ENCODE measurements around the gene PHLDB1.

PHLDB1 gene

DNA sequence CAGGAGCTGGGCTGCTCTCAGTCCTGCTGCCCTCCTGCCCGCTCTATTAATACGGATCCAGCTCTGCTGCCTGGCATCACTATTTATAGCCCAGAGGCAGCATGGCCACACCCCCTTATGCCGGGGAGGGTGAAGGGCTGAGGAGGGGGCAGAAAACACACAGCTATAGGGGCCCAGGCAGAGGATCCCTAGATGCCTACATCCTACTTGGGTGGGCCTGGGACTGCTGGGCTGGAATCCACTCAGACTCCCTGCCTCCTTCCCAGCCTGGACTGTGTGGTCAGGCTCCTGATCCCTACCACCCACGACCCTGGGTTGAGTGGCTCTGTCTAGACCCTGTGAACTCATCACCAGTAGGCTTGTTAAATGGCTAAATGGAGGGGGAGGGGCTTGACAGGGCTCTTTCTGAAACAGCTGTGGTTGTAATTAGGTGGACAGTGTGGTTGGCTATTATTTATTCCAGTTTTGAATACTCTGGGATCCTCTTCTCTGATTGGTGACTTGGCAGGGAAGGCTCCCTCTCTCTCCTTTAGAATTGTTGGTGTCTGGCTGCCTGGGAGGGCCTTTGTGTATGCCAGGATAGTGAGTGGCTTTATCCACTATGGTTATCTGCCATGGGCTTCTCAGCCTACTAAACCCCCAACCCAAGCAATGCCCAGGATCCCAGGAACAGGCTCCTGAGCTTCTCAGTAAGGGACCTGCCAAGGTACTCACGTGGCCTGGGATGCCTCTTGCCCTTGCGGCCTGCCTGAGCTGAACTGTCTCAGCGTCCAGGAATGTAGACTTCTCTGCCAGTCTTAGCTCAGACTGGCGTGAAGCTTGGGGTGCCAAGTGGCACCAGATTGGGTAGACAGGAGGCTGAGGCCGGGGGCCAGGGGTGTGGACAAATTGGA, 15.2 kb downstream of the PHLDB1 start:
- DNase-seq = no peak

DNA sequence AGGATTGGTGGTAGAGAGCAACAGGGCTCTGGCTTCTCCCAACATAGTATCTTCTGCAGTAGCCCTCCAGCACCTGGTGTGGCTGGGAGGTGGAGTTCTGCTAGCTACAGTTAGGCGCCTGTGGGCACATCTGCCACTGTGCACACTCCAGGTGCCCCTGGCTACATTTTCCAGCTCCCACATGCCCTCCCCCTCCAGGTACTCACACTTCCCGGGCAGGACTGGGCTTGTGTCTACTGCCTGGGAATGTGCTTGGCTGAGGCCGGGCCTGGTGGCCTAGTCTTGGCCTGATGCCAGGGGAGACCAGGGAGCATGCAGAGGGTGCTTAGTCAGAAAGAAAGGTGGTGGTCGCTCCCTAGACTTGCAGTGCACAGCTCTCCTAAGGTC, 15.8 kb downstream of the PHLDB1 start:
- DNase-seq = no peak

DNA sequence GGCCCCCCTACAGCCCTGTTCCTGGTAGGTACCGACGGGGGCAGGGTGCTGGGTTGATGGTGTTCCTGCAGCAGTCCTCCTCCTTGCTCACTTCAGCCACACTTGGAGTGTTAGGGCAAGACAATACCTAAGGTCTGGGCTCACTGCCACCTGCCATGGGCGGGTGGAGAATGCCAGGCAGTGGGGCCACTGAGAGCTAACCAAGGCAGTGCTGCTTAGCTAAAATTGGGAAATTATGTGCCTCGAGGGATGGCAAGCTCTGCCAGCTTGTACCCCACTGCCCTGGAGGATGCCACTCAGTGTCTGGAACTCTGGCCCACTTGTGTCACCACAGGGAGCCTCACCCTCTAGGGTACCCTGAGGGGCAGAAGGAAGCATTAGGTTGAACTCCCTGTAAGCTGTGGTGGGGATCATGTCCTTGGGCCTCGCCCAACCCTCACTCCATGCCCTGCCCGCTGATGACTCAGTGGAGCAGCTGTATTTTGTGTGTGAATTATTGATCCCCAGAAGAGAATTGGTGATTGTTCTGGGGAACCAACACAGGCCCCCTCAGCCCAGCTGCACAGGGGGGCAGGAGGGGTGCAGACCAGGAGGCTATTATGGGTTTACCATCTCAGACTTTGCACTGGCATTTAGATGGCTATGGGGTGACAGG, 17.7 kb downstream of the PHLDB1 start:
- DNase-seq = no peak

DNA sequence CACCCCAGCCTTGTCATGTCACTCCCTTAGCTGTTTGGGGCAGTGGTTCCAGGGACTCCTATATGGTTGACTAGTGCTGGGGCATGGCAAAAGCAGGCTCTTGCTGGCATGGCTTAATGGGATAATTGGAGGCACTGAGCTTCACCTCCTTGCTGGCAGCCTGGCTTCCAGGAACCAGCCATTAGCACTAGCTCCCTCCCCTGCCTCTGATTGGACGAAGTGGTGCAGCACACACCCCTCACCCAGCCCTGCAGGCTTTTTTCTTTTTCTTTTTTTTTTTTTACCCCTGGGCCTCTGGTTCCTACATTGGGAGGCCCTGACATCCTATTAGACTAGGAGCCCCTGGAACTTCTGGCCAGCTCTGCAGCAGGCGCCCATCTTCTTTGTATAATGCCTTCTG, 18.6 kb downstream of the PHLDB1 start:
- no peak for DNase-seq

DNA sequence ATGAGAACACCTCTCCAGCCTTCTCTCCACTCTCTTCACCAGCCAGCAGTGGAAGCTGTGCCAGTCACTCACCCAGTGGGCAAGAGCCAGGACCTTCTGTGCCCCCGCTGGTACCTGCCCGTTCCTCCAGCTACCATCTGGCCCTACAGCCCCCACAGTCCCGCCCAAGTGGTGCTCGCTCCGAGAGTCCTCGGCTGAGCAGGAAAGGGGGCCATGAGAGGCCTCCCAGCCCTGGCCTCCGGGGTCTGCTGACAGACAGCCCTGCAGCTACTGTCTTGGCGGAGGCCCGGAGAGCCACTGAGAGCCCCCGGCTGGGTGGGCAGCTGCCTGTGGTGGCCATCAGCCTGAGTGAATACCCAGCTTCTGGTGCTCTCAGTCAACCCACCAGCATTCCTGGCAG, 20.2 kb downstream of the PHLDB1 start:
- DNase-seq = no peak

DNA sequence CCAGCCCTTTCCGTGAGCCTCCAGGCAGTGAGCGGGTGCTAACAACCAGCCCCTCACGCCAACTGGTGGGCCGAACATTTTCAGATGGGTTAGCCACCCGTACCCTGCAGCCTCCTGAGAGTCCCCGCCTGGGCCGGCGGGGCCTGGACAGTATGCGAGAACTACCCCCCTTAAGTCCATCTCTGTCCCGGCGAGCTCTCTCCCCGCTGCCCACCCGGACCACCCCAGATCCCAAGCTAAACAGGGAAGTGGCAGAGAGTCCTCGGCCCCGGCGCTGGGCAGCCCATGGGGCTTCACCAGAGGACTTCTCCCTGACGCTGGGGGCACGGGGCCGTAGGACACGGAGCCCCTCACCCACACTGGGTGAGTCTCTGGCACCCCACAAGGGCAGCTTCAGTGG, 20.6 kb downstream of the PHLDB1 start:
- no peak for DNase-seq

DNA sequence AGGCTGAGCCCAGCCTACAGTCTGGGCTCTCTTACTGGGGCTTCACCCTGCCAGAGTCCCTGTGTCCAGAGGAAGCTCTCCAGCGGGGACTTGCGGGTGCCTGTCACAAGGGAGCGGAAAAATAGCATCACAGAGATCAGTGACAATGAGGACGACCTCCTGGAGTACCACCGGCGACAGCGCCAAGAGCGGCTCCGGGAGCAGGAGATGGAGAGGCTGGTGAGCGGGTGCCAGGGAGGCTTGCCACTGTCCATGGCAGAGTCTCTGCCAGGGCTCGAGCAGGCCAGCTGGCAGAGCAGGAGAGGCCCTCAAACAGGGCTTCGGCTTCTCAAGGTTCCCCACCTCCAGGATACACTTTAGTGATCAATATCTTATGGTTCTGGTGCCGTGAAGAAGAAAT, 21.0 kb downstream of the PHLDB1 start:
- DNase-seq = no peak

DNA sequence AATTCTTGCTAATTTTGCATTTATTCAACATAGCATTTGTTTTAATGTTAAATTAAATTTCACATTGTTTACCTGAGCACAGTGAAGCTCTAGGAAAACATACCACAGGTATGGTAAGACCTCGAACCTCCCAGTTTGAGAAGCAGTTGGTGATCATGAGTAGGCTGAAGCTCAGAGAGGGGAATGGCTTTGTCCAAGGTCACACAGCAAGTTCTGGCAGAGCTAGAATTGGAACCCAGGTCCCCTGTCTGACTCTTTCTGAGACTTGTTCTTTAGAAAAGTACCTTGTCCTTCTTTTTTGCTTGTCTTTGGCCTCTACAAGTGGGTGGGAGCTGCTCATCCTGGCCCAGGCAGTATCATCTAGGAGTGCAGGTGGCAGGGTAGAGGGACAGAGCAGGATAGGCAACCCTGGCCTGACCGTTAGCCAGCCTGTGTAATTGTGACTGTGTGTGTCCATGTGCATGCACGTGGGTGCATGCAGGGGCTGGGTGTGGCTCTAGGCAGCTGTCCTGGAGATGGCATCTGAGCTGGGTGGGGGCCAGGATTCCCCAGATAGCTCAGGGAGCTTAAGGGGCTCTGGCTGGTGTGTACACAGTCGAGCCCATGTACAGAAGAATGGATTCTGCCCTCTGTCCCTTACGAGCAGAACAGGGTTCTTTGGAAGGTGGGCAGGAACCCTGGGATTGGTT, 21.6 kb downstream of the PHLDB1 start:
- no peak for DNase-seq

DNA sequence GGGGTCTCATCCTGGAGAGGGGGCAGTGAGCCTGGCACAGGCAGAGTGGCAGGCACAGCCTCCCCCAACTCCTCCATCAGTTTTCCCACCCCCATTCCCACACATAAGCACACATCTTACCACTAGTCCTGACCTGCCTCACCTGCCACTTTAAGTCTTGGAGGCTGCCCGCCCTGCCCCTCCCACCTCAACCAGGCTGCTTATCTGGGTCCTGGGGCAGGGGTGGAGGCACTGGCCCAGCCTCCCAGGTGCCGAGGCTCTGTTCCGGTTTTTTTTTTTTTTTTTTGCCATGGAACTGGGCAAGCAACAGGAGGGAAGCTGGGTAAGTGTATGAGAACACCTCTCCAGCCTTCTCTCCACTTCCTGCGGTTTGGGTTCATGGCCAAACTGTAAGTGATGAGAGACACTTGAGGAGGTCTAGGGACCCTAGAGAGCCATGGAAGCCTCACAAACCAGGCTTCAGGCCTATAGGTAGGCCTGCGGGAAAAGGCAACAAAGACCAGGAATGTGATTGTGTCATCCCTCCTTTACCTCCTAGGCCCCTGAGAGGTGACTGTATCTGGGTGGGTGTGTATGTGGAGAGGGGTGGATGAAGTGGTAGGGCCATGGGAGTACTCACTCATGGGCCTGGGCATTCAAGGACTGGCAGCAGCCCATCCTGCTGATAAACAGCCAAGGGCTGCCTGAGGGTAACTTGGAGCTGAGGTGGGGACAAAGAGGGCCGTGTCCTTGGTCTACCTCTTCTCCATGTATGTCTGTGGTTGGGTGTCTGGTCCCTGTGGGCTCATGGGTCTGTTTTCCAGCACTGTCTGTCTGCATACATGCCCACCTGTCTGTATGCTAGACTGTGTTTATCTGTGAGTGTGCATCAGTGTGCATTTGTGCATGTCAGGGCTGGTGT, 22.6 kb downstream of the PHLDB1 start:
- DNase-seq = no peak

DNA sequence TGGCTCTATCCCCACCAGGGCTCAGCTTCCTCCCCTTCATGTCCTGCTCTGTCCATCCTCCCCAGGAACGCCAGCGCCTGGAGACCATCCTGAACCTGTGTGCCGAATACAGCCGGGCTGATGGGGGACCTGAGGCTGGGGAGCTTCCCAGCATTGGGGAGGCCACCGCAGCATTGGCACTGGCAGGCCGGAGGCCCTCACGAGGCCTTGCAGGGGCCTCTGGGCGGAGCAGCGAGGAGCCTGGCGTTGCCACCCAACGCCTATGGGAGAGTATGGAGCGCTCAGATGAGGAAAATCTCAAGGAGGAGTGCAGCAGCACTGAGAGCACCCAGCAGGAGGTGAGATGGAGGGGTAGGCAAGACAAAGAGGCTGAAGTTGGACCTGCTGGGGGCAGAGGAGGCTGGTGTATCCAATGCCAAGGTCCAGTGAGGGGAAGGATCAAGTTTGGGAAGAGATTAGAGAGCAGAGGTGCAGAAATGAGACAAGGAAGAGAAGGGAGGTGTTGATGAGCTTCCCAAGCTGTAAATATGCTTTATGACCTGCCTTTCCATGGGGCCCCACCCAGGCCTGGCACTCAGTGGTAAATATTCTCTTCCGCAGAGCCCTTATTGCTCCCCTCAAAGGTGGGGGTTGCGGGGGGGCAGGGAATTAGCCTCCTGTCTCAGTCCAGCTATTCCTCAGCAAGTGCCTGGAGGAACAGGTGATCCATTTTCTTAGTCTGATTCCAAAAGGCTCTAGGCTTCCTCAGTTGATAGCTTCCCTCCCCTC, 23.9 kb downstream of the PHLDB1 start:
- DNase-seq = no peak

DNA sequence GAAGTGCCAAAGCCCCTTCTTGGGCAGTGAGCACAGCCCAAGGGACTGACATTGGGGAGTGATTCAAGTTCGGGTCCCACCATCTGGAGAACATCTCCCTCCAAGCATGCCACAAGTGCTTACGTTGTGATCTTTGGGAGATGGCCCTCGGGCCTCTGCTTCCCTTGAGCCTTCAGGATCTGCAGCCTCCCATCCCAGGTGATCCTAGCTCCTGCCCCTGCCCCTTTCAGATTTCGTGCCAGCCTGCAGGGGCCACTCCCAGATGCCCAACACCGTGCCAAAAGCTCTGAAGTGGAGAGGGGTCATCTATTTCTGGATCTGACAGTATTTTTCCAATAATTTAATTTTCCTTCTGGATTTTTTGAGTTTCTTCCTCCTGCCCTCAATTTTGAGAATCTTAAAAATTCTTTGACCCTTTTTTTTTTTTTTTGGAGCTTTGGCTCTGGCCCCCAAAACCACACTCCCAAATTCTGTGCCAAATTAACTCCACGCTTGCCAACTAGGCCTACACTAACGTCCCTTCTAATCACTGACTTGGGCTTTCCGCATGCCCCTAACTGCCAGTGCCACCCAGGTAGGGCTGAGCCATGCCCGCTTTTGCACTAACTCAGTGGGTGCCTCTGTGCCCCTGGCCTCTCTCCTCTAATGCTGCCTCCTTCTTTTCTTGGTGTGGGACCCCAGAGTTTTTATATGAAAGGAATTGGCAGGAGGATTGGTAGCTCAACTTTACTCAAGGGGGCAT, 25.3 kb downstream of the PHLDB1 start:
- no peak for DNase-seq

DNA sequence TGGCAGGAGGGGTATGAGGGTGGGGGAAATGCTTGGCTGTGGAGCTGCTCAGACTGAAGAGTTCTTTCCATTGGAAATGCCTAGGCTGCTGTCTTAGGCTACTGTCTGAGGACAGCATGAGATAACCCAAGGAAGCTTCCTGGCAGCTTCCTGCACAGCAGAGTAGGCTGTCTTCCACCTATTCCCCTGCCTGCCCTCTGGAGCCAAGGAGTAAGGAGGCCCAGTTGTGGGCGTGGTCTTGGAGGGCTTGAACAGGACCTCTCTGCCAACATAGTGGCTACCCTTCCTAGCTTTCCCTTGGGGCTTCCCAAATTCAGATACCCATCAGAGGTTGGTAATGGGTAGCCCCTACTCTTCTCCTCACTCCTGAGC, 25.9 kb downstream of the PHLDB1 start:
- no peak for DNase-seq

DNA sequence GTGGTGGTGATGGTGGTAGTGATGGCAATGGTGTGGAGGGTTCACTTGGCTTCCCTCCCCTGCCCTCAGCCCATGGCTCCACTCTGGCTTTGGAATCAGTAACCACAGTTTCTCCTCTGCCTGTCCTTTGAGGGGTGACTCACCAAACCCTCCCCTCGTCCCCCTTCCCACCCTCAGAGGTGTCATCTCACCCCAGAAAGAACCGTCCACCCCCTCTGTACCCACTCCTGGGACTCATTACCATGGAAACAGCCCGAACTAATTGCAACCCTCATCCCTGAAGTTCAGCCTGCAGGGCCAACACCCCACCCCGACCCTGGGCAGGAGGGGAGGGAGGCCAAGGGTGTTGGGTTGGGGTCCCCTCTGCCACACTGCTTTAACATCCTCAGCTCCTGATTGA, 26.6 kb downstream of the PHLDB1 start:
- DNase-seq = no peak

DNA sequence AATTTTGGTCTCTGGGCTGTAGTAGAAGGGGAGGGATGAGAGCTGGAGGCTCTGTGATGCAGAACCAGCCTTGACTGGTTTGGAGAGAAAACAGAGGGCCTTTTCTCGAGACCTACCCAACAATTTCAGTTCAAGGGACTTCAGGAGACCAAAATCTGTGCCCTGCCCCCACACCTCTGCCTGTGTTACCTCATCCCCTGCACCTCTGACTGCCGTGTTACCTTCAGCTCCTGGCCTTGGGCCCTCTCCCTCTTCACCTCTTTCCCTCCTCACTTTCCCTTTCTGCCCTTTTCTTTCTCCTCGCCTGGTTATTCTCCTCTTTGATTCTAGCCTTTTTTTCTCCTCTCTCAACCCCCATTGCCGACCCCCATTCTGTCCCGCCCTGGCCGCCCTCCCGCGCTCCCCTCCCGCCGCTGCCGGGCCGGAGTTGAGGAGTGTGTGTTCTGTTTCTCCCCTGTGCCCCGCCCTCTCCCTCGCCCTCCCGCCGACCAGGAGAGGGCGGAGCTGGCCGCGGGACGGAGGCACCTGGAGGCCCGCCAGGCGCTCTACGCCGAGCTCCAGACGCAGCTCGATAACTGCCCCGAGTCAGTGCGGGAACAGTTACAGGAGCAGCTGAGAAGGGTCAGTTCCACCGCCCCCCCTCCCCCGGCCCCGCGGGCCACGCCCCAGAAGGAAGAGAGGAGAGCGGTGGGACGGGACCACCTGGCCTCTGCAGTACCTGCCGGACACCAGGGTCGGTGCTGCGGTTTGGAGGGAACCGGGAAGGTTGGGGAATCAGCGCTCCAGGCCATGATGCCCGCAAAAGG, 27.2 kb downstream of the PHLDB1 start:
- no peak for DNase-seq

DNA sequence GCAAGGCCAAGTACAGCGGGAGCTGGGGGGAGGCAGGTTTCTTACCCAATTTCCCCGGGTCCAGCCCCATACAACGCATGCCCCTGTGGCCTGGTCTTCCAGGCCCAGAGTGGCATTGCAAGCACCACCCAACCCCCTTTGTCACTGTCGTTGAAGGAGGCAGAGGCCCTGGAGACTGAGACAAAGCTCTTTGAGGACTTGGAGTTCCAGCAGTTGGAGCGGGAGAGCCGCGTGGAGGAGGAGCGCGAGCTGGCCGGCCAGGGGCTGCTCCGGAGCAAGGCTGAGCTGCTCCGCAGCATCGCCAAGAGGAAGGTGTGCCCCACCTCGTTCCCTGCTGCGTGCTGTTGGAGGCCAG, 27.8 kb downstream of the PHLDB1 start:
- no peak for DNase-seq

DNA sequence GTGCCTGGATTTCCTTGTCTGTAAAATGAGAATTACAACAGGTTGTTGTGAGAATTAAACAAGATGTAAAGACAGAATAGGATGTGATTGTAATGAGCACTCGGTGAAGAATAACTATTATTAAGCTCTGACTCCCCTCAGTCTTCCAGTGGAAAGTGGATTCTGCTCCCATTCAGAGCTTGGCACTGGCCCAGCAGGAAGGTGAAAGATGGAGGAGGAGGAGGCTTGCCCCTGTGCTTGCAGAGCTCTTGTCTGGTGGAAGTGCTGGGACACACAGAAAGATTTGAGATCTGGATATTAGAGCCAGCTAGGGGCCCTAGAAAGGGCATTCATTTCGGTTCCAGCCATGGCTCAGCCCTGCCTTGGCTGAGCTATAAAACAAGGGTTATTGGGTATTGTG, 28.2 kb downstream of the PHLDB1 start:
- no peak for DNase-seq

DNA sequence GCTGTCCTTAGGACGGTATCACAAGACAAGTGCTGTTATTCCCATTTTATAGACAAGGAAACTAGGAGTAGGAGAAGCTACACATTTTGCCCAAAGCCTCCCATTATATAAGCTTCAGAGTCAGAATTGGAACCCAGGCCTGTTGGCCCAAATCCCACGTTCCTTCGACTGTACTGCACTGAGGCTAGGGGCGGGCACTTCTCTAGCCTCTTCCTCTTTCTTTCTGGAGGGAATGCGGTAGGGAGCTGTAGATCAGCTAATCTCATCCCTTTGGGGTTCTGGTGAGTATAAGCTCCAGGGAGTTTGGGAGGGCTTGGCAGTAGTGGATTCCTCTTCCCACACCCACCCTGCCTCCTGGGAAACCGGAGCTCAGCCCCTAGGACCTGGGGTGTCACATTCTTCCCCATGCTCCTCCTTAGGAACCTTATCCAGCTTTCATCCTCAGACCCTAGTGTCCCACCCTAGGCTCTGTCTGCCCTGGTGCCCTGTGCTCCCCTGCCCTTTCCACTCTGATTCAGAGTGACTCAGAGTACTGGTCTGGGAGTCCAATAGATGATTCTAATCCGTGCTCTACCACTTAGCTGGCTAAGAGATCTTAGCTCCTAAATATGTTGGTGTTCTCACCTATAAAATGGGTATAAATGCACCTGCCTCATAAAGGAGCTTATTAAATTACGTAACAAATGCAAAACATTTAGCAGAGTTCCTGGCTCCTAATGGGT, 29.3 kb downstream of the PHLDB1 start:
- no peak for DNase-seq

DNA sequence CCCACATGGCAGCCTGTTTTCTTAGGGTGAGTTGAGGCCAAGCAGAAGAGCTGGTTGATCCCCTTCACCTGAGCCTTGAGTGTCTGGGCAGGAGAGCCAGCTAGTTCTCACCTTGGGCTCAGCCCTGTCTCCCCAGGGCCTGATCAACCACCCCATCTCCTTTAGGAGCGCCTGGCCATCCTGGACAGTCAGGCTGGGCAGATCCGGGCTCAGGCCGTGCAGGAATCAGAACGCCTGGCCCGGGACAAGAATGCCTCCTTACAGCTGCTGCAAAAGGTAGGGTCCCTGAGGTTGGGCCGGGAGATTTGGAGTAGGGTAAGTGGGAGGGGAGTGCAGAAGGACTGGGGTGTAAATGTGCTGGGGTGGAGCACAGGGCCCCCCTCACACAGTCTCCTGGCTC, 31.3 kb downstream of the PHLDB1 start:
- DNase-seq = no peak

DNA sequence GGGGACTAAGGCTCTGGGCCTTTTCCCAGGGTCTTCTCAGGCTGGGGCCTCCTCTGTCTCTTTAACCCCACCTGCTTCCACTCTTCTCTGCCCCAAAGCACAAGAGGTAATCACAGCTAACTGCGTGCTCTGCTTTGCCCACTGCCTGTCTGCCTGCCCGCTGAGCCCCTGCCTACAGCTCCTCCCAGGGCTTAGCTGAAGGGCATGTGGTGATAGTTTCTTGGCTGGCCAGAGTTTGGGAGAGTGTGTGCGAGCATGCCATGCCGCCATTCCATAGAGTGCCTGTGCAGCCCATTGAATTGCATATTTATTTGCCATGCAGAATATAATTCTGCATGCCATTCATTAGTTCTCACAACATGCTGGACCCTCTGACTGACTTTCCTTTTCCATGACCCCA, 32.5 kb downstream of the PHLDB1 start:
- no peak for DNase-seq

Measured in AML-193 (cell line).